OCI-LY7 (cell line): Measurements from ENCODE around the gene PSMB10. TPM values are rescaled to one million over a fixed set of nuclear protein-coding genes. Genes with fewer than 3 reads are reported as not detected.
A peak's percentile ranks its signal among the peaks of the same experiment; 100 is the strongest.

Source experiments
- BruUV-seq: library from RNA; stranded (reverse); fragments of 400-500 nt; replicated peaks from 2 replicates; lab custom pipeline; 2021; lab: Mats Ljungman, UMichigan
- CTCF ChIA-PET: fragments of 300-600 bp; sonication (Branson Sonifier 250); formaldehyde crosslinking; loops from one replicate; lab custom pipeline; 2022; ENCODE audit warnings: antibody characterized with exemption; ENCODE audit not compliant: unreplicated experiment; lab: Charles Lee
- POLR2A ChIA-PET: fragments of 300-600 bp; sonication (Branson Sonifier 250); formaldehyde crosslinking; loops from one replicate; lab custom pipeline; 2022; ENCODE audit warnings: antibody characterized with exemption; lab: Charles Lee
- DNase-seq: peaks from one replicate; pipeline ENCODE4 v3.0.0-alpha.2; 2015; ENCODE audit warnings: low spot score
- H2AFZ ChIP-seq: fragments of 200-600 bp; sonication (generic), shearing (Covaris generic); 2 replicates; pipeline ENCODE4 v1.6.1; 2014; ENCODE audit warnings: mild to moderate bottlenecking, antibody characterized with exemption, low read length, moderate library complexity
- H3K27ac ChIP-seq: fragments of 200-600 bp; sonication (generic); 2 replicates; pipeline ENCODE4 v1.5.1; 2014; ENCODE audit warnings: mixed run types, low read depth, mild to moderate bottlenecking, moderate library complexity, low read length, inconsistent platforms; ENCODE audit not compliant: poor library complexity, severe bottlenecking
- H3K36me3 ChIP-seq: fragments of 200-600 bp; sonication (generic); 2 replicates; pipeline ENCODE4 v1.6.1; 2014; ENCODE audit warnings: mild to moderate bottlenecking, antibody characterized with exemption, low read length, moderate library complexity, mixed read lengths; ENCODE audit not compliant: insufficient read depth
- H3K4me1 ChIP-seq: fragments of 200-600 bp; sonication (generic); 2 replicates; pipeline ENCODE4 v1.5.1; 2014; ENCODE audit warnings: mild to moderate bottlenecking, low read length; ENCODE audit not compliant: insufficient read depth, poor library complexity, severe bottlenecking
- H3K4me2 ChIP-seq: fragments of 200-600 bp; sonication (generic); 2 replicates; pipeline ENCODE4 v1.6.1; 2014; ENCODE audit warnings: mild to moderate bottlenecking, low read length
- H3K4me3 ChIP-seq: fragments of 200-600 bp; sonication (generic); 2 replicates; pipeline ENCODE4 v1.5.1; 2014; ENCODE audit warnings: mild to moderate bottlenecking, low read depth, low read length; ENCODE audit not compliant: poor library complexity, severe bottlenecking
- H3K79me2 ChIP-seq: fragments of 200-600 bp; sonication (generic); 2 replicates; pipeline ENCODE4 v1.6.1; 2016; ENCODE audit warnings: low read depth, mild to moderate bottlenecking, low read length, moderate library complexity, mixed read lengths; ENCODE audit not compliant: insufficient read depth
- H3K9me2 ChIP-seq: fragments of 200-600 bp; sonication (generic); 2 replicates; pipeline ENCODE4 v1.6.1; 2016; ENCODE audit warnings: mild to moderate bottlenecking, low read length, mixed read lengths; ENCODE audit not compliant: insufficient read depth
- H3K9me3 ChIP-seq: fragments of 200-600 bp; sonication (generic); 2 replicates; pipeline ENCODE4 v1.6.1; 2014; ENCODE audit warnings: mild to moderate bottlenecking, mixed run types, low read length, mixed read lengths
- H4K20me1 ChIP-seq: fragments of 200-600 bp; sonication (generic); 2 replicates; pipeline ENCODE4 v1.6.1; 2014; ENCODE audit warnings: mild to moderate bottlenecking, antibody characterized with exemption, low read length, moderate library complexity, mixed read lengths; ENCODE audit not compliant: insufficient read depth
- EZH2phosphoT487 ChIP-seq: fragments of 200-600 bp; sonication (generic); IDR thresholded peaks from 2 replicates; pipeline ENCODE4 v1.6.1; 2018; ENCODE audit warnings: low read depth, borderline replicate concordance, mild to moderate bottlenecking, mixed run types, antibody characterized with exemption, low read length, moderate library complexity, mixed read lengths
- intact Hi-C: fragments of 100-400 bp; cut with micrococcal nuclease; formaldehyde crosslinking; loops from one replicate; pipeline ENCODE4 v1.10.0; 2022; ENCODE audit not compliant: unreplicated experiment
- total RNA-seq, 2 experiments: library from RNA; depleted of rRNA in 1 of 2; stranded (reverse); fragments of >200 nt in 1 of 2; shearing (Covaris generic) in 1 of 2; gene quantifications; 2 replicates each; pipeline ENCODE4 v1.2.3, GENCODE V29; 2014 to 2022
- TF ChIP-seq, protein P1 (sequence below): fragments of 200-600 bp; sonication (generic); conservative IDR thresholded peaks from 2 replicates; pipeline ENCODE4 v1.5.1; 2014; ENCODE audit warnings: mild to moderate bottlenecking, antibody characterized with exemption, low read length, moderate library complexity, mixed read lengths

The PSMB10 gene
- total RNA-seq, 2 experiments from 2014 or later, result 89.9 to 179 TPM

GRCh38 chr16:67967183-67967957 is 30.7 kb upstream of the PSMB10 start:
- H3K27ac ChIP-seq, result no peak overlapping the region

DNA sequence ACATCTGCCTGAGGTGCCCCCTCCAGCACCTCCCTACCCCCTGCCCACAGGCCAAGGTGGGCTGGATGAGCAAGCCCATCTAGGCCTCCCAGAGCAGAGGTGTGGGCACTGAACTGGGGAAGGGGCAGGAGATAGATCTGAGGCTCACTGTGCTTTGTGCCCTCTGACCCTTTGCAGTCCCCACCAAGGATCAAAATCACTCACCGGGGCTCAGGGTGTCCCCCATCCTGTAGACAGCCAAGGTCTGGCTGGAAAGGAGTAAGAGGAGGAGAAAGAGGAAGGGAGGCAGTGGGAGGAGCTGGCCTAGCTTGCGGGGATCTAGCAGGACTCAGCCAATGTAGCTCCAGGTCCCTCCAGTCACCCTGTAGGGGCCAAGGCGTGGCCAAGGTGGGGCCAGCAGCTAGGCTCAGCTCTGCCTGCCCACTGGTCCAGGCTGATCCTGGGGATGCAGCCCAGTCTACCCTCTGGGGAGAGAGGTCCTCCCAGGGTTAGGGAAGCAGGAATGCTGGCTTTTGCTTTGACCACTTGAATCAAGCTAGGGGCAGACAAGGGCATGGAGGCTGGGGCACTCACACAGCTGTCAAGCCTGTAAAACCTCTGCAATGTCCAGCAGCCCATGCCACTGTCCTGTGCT is 30.0 kb upstream of the PSMB10 start:
- CTCF ChIA-PET, result no interaction called here
- H3K79me2 ChIP-seq, result no peaks in the 10 kb centered on the region

More at GRCh38 chr16:67967183-67967957, 30.7 kb upstream of the PSMB10 start:
- TF ChIP-seq, protein P1, sequence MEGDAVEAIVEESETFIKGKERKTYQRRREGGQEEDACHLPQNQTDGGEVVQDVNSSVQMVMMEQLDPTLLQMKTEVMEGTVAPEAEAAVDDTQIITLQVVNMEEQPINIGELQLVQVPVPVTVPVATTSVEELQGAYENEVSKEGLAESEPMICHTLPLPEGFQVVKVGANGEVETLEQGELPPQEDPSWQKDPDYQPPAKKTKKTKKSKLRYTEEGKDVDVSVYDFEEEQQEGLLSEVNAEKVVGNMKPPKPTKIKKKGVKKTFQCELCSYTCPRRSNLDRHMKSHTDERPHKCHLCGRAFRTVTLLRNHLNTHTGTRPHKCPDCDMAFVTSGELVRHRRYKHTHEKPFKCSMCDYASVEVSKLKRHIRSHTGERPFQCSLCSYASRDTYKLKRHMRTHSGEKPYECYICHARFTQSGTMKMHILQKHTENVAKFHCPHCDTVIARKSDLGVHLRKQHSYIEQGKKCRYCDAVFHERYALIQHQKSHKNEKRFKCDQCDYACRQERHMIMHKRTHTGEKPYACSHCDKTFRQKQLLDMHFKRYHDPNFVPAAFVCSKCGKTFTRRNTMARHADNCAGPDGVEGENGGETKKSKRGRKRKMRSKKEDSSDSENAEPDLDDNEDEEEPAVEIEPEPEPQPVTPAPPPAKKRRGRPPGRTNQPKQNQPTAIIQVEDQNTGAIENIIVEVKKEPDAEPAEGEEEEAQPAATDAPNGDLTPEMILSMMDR, result peak; percentile 55
- TF ChIP-seq EZH2phosphoT487, result no peak
- Histone ChIP-seq H4K20me1 (no peaks in the 10 kb centered on the region), H3K4me2 (peak overlapping the region; percentile 84), H3K4me1 (peaks cover 34% of the 10 kb centered on the region), H2AFZ (peak overlapping the region; percentile 85; the same call in 1 of the 2 replicates), H3K4me3 (peak overlapping the region; percentile 86), H3K79me2 (no peaks in the 10 kb centered on the region), H3K9me2 (no peaks in the 10 kb centered on the region), H3K36me3 (no peaks in the 10 kb centered on the region), H3K9me3 (no peaks in the 10 kb centered on the region)
- no TSS peak for BruUV-seq
- intact Hi-C loops, result no loop called here
- ChIA-PET POLR2A (no interaction called here), CTCF (no interaction called here)
- peak; percentile 58 for DNase-seq

More for the DNA sequence above, 30.0 kb upstream of the PSMB10 start:
- TF ChIP-seq EZH2phosphoT487, result no peak
- TF ChIP-seq, protein P1, result no peak
- Histone ChIP-seq H3K4me1 (peaks cover 34% of the 10 kb centered on the region), H3K4me3 (peak overlapping the region; percentile 86), H2AFZ (no peak overlapping the region; the same call in 1 of the 2 replicates), H3K9me3 (no peaks in the 10 kb centered on the region), H3K9me2 (no peaks in the 10 kb centered on the region), H4K20me1 (no peaks in the 10 kb centered on the region), H3K4me2 (peak overlapping the region; percentile 84), H3K27ac (no peak overlapping the region), H3K36me3 (no peaks in the 10 kb centered on the region)
- POLR2A ChIA-PET, result interaction anchor here (0.5 kb wide), 2 partner anchors 182 to 251 kb away, joined by 3 to 4 read pairs; no protein-coding TSS in a partner anchor
- intact Hi-C loops, result no loop called here
- BruUV-seq, result no TSS peak
- no peak for DNase-seq
